HFFc6 (cell line): Measurements from ENCODE around the gene BACH2. TPM values are rescaled to one million over a fixed set of nuclear protein-coding genes. Genes with fewer than 3 reads are reported as not detected.
A peak's percentile ranks its signal among the peaks of the same experiment; 100 is the strongest.
"Not testable (repeated sequence)": the region's sequence is repeated elsewhere in the genome, so short reads cannot be mapped to it uniquely, and the experiment has no call there.

Experiments used
- DNase-seq: peaks from one replicate; pipeline ENCODE4 v3.0.0-alpha.2; 2018
- H3K27ac Mint-ChIP-seq: 2 replicates; pipeline ENCODE4 v1.8.0; 2020; ENCODE audit warnings: mild to moderate bottlenecking, mixed read lengths
- H3K27me3 Mint-ChIP-seq: 2 replicates; pipeline ENCODE4 v1.8.0; 2021; ENCODE audit warnings: mild to moderate bottlenecking, moderate library complexity, mixed read lengths; ENCODE audit not compliant: insufficient read depth
- H3K36me3 Mint-ChIP-seq: 2 replicates; pipeline ENCODE4 v1.8.0; 2021; ENCODE audit warnings: low read depth, mixed read lengths
- H3K4me1 Mint-ChIP-seq: 2 replicates; pipeline ENCODE4 v1.8.0; 2020; ENCODE audit warnings: low read depth, mixed read lengths
- H3K4me3 Mint-ChIP-seq: 2 replicates; pipeline ENCODE4 v1.8.0; 2020; ENCODE audit warnings: mild to moderate bottlenecking, moderate library complexity, mixed read lengths
- H3K9me3 Mint-ChIP-seq: 2 replicates; pipeline ENCODE4 v1.8.0; 2020; ENCODE audit warnings: mild to moderate bottlenecking, mixed read lengths
- long read RNA-seq: library from polyadenylated mRNA; unstranded; transcript quantifications from one replicate; pipeline ENCODE4 v2.0.0, GENCODE V29; 2019
- total RNA-seq, 6 experiments: library from RNA; stranded (reverse); fragmentation: NEBNext Ultra II Directional; extraction: Animal tissue kit (Norgen Biotek cat#: 25700); gene quantifications; 2 replicates in 1 of 6; 3 replicates in 5 of 6; pipeline ENCODE4 v1.2.3, GENCODE V29; 2021
- TF ChIP-seq, protein P1 (sequence below): fragments of 200-600 bp; sonication (generic); IDR thresholded peaks from 2 replicates; pipeline ENCODE4 v1.5.0; 2021; ENCODE audit warnings: antibody characterized with exemption, mild to moderate bottlenecking

BACH2 gene
- not detected for total RNA-seq
- long read RNA-seq: 0 reads

GRCh38 chr6:90296341-90297114, at the start of gene BACH2:
Gene BACH2 (minus strand): TSS chr6:90296843. CDS start chr6:90008844, 287,999 bp downstream.
- peaks cover 45% of the 10 kb centered on the region for H3K27me3 Mint-ChIP-seq
- H3K36me3 Mint-ChIP-seq: no peaks in the 10 kb centered on the region
- H3K4me1 Mint-ChIP-seq: no peaks in the 10 kb centered on the region
- no peak within 1 kb of the TSS for H3K27ac Mint-ChIP-seq
- H3K4me3 Mint-ChIP-seq: peak within 1 kb of the TSS; percentile 76
- peak; percentile 54 for DNase-seq
- H3K9me3 Mint-ChIP-seq: no peaks in the 10 kb centered on the region
- TF ChIP-seq, protein P1, sequence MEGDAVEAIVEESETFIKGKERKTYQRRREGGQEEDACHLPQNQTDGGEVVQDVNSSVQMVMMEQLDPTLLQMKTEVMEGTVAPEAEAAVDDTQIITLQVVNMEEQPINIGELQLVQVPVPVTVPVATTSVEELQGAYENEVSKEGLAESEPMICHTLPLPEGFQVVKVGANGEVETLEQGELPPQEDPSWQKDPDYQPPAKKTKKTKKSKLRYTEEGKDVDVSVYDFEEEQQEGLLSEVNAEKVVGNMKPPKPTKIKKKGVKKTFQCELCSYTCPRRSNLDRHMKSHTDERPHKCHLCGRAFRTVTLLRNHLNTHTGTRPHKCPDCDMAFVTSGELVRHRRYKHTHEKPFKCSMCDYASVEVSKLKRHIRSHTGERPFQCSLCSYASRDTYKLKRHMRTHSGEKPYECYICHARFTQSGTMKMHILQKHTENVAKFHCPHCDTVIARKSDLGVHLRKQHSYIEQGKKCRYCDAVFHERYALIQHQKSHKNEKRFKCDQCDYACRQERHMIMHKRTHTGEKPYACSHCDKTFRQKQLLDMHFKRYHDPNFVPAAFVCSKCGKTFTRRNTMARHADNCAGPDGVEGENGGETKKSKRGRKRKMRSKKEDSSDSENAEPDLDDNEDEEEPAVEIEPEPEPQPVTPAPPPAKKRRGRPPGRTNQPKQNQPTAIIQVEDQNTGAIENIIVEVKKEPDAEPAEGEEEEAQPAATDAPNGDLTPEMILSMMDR: peak; percentile 17; the same call in 1 of the 2 replicates

DNA sequence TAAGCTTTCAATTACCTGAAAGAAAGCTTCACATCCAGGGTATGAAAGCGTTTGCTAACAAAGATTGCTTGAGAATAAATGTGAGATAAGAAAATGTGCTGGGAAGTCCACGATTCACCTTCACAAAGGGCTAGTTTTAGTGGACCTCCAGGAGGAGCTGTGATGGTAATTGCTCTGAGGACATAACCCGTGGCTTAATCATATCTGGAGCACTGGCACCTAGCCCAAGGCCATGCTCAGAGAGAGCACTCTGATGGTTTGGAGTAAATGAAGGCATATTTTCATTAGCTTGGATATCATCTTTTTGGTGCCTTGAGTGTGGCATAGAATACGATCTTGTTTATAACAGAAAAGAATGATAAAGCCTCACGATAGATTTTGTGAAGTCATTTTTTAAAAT, 46.9 kb upstream of the BACH2 start:
- H3K36me3 Mint-ChIP-seq: no peaks in the 10 kb centered on the region
- peaks cover 11% of the 10 kb centered on the region for H3K27me3 Mint-ChIP-seq
- H3K4me3 Mint-ChIP-seq: no peak overlapping the region
- TF ChIP-seq, protein P1: peak; percentile 29; the same call in 1 of the 2 replicates
- H3K9me3 Mint-ChIP-seq: no peaks in the 10 kb centered on the region; the same call in 1 of the 2 replicates
- peak; percentile 30 for DNase-seq
- H3K27ac Mint-ChIP-seq: no peak overlapping the region
- H3K4me1 Mint-ChIP-seq: no peaks in the 10 kb centered on the region

DNA sequence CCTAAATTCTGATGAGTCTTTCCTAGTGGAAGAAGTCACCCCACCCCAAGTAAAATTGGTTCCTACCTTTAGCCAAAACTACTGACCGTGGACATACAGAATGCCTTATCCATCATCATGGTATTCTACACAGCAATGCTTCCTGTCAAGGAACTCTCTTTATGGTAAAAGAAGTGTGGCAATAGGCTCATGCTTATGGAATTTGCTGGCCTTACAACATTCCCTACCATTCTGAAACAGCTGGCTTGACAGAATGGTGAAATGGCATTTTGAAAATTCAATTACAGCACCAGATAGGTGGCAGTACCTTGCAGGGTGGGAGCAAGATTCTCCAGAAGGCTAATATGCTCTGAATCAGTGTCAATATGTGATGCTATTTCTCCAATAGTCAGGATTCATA, 41.8 kb upstream of the BACH2 start:
- TF ChIP-seq, protein P1: no peak
- no peaks in the 10 kb centered on the region; the same call in 1 of the 2 replicates for H3K9me3 Mint-ChIP-seq
- no peak for DNase-seq
- H3K27ac Mint-ChIP-seq: no peak overlapping the region
- H3K36me3 Mint-ChIP-seq: no peaks in the 10 kb centered on the region
- H3K4me3 Mint-ChIP-seq: no peak overlapping the region
- H3K4me1 Mint-ChIP-seq: no peaks in the 10 kb centered on the region
- peaks cover 11% of the 10 kb centered on the region; the same call in 1 of the 2 replicates for H3K27me3 Mint-ChIP-seq

DNA sequence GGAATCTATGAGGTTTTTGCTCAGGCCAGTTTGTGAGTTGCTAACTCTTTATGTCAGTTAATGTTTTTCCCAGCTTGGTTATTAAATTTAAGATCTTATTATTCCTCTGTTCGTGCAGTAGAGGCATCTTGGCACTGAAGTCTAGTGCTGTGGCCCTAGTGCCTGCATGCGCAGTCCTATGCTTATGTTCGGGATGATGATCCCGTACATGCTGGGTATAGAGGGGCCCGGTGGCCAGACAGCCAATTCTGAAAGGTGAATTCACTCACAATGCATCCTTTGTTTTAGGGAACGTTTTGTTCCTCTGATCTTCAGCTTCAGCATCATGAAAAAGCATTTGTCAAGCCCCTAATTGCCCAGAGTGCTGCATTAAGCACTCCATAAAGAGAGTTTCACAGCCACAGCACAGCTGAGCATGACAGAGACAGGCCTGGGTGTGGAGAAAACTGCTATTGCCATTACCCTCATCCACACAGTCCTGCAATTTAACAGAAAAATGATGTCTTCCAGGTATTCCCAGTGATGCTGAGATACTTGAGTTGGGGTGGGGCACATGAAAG, 39.8 kb upstream of the BACH2 start:
- Mint-ChIP-seq H3K27ac (no peak overlapping the region), H3K4me3 (no peak overlapping the region), H3K27me3 (peaks cover 11% of the 10 kb centered on the region; the same call in 1 of the 2 replicates), H3K9me3 (no peaks in the 10 kb centered on the region; the same call in 1 of the 2 replicates), H3K4me1 (no peaks in the 10 kb centered on the region), H3K36me3 (no peaks in the 10 kb centered on the region)
- TF ChIP-seq, protein P1: no peak
- no peak for DNase-seq

DNA sequence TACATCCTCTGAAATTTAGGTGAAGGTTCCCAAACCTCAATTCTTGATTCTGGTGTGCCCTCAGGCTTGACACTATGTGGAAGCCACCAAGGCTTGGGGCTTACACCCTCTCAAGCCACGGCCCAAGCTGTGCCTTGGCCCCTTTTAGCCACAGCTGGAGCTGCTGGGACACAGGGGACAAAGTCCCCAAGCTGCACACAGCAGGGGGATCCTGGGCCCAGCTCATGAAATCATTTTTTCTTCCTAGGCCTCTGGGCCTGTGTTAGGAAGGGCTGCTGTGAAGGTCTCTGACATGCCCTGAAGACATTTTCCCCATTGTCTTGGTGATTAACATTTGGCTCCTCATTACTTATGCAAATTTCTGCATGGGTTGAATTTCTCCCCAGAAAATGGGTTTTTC, 37.3 kb upstream of the BACH2 start:
- H3K4me3 Mint-ChIP-seq: no peak overlapping the region
- no peaks in the 10 kb centered on the region for H3K9me3 Mint-ChIP-seq
- DNase-seq: no peak
- TF ChIP-seq, protein P1: no peak
- H3K27ac Mint-ChIP-seq: no peak overlapping the region
- H3K36me3 Mint-ChIP-seq: no peaks in the 10 kb centered on the region
- no peaks in the 10 kb centered on the region for H3K4me1 Mint-ChIP-seq
- peaks cover 2% of the 10 kb centered on the region; the same call in 1 of the 2 replicates for H3K27me3 Mint-ChIP-seq

DNA sequence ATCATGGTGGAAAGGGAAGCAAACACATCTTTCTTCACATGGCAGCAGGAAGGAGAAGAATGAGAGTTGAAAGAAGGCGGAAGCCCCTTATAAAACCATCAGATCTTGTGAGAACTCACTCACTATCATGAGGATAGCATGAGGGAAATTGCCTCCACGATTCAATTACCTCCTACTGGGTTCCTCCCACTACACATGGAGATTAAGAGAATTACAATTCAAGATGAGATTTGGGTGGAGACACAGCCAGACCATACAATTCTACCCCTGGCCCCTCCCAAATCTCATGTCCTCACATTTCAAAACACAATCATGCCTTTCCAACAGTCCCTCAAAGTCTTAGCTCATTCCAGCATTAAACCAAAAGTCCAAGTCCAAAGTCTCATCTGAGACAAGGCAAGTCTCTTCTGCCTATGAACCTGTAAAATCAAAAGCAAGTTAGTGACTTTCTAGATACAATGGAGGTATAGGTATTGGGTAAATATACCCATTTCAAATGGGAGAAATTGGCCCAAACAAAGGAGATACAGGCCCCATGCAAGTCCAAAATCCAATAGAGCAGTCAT, 36.4 kb upstream of the BACH2 start:
- not testable (repeated sequence) for DNase-seq, H3K4me3 Mint-ChIP-seq, H3K27me3 Mint-ChIP-seq, H3K4me1 Mint-ChIP-seq, H3K36me3 Mint-ChIP-seq, H3K27ac Mint-ChIP-seq, H3K9me3 Mint-ChIP-seq
